Right lobe of liver (tissue), 4 donors: ENCODE results near the gene CALR.

Source experiments
- CTCF ChIP-seq, 4 donors: fragments of 200-600 bp in 3 of 4; fragments of 450-650 bp in 1 of 4; IDR thresholded peaks; one replicate each; pipeline versions ENCODE4 v1.5.1 to v1.8.0; 2016 to 2022; ENCODE audit warnings: antibody characterized with exemption in 4 of 4, mild to moderate bottlenecking in 2 of 4
- POLR2A ChIP-seq: fragments of 450-650 bp; IDR thresholded peaks from one replicate; pipeline ENCODE4 v1.6.1; 2017; ENCODE audit warnings: antibody characterized with exemption, mild to moderate bottlenecking
- donor health status: DM: no; HTN: no; CAD: no.
- donor health status: DM: no; HTN: no; CAD: no.
- donor health status: DM: no; HTN: yes; CAD: no.

DNA sequence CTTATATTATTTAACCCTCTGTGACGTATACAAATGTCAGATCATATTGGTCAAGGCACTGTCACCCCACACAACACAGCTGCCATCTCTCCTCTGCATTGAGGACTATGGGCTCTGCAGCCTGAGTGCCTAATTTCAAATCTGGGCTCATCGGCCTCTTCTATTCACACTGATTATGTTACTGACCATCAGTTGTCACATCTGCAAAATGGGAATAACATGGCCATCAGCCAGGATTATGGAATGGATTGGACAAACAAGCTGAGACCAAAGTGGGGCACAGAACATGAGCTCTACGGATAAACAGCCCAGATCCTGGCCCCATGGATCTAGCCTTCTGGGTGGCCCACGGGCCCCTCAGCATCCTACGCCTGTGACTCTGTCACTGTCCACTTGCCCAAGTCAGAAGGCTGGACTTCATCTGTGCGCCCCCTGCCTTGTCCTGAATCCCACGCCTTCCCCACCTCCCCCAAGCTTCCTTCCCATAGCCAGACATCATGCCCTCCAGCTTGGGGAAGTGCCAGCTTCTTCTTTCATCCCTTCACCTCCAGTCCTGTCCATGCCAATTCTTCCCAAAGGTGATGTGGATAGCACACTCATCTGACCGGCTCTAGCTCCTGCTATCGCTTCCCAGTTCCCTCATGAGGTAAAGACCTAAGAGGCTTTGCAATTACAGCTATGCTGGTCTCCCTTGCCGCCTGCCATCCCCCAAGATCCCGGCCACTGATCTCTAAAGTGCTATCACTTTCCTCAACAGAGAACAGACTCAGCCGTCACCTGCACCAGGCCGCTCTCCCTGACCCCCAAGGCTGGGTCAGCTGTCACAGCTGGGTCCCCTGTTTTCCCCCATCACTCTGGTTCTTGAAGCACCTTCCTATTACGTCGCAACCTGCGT, 5.8 kb upstream of the CALR start:
- no peak for TF ChIP-seq POLR2A
- no peak for TF ChIP-seq CTCF (IDR thresholded peaks at IDR 0.05)
